MCF 10A (cell line): Measurements from ENCODE around the gene CKM. TPM values are rescaled to one million over a fixed set of nuclear protein-coding genes. Genes with fewer than 3 reads are reported as not detected.

Source experiments
- BruUV-seq: library from RNA; stranded (reverse); fragments of 400-500 nt; replicated peaks from 2 replicates; lab custom pipeline; 2021; lab: Mats Ljungman, UMichigan
- CTCF ChIA-PET: fragments of 300-600 bp; sonication (Branson Sonifier 250); formaldehyde crosslinking; extraction: SDS; loops from one replicate; lab custom pipeline; 2021; ENCODE audit warnings: antibody characterized with exemption, inconsistent platforms; lab: Yijun Ruan, JAX
- POLR2A ChIA-PET: fragments of 300-600, 350-650 bp; sonication (Branson Sonifier 250); formaldehyde crosslinking; extraction: SDS; loops from one replicate; lab custom pipeline; 2020; ENCODE audit warnings: antibody characterized with exemption, inconsistent platforms; lab: Yijun Ruan, JAX
- DNase-seq: peaks from one replicate; pipeline ENCODE4 v3.0.0-alpha.2; 2018; ENCODE audit not compliant: unreplicated experiment
- H3K27ac Mint-ChIP-seq: one replicate; pipeline ENCODE4 v1.8.0; 2022; ENCODE audit warnings: mild to moderate bottlenecking, low read depth, mixed read lengths; ENCODE audit not compliant: unreplicated experiment
- H3K27me3 Mint-ChIP-seq: one replicate; pipeline ENCODE4 v1.8.0; 2022; ENCODE audit warnings: mixed read lengths; ENCODE audit not compliant: insufficient read depth, unreplicated experiment
- H3K36me3 Mint-ChIP-seq: one replicate; pipeline ENCODE4 v1.8.0; 2022; ENCODE audit warnings: mild to moderate bottlenecking, moderate library complexity, mixed read lengths; ENCODE audit not compliant: insufficient read depth, unreplicated experiment
- H3K4me1 Mint-ChIP-seq: one replicate; pipeline ENCODE4 v1.8.0; 2022; ENCODE audit warnings: mixed read lengths; ENCODE audit not compliant: insufficient read depth, unreplicated experiment
- H3K4me3 Mint-ChIP-seq: one replicate; pipeline ENCODE4 v1.8.0; 2022; ENCODE audit warnings: mild to moderate bottlenecking, moderate library complexity, mixed read lengths; ENCODE audit not compliant: unreplicated experiment
- H3K9me3 Mint-ChIP-seq: one replicate; pipeline ENCODE4 v1.8.0; 2022; ENCODE audit warnings: mixed read lengths; ENCODE audit not compliant: unreplicated experiment
- intact Hi-C: fragments of 100-400 bp; cut with micrococcal nuclease; formaldehyde crosslinking; loops from 2 replicates; pipeline ENCODE4 v1.14.1; 2022
- total RNA-seq: library from RNA; stranded (reverse); gene quantifications from 2 replicates; pipeline ENCODE4 v1.2.3, GENCODE V29; 2022
- TF ChIP-seq, protein P1 (sequence below): fragments of 200-600 bp; IDR thresholded peaks from one replicate; pipeline ENCODE4 v1.8.0; 2022; ENCODE audit warnings: antibody characterized with exemption, mild to moderate bottlenecking; ENCODE audit not compliant: unreplicated experiment

Gene CKM
- total RNA-seq, 1 experiment from 2014 or later = not detected

DNA sequence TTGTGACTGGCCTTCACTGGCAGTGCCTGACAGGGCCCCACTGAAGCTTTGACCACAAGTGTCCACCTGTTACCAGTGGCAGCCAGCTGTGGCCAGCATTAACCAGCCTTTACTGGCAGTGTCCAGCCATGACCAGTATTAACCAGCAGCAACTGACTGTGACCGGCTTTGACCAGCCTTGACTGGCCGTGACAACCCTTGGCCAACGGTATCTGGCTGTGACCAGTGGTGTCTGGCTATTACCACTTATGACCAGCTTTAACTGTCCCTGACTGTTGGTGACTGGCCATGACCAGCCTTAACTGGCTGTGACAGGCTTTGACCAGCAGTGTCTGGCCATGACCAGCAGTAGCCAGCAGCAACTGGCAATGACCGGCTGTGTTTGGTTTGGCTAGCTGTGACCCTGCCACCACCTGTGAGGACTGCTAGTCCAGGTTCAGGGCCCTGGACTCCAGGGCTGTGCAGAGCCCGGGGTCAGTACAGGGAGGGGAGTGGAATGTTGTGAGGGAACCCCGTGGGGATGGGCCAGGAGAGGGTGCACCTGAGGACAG is 32.2 kb downstream of the CKM start:
- intact Hi-C loops = no loop called here
- Mint-ChIP-seq H3K36me3 (peaks cover 13% of the 10 kb centered on the region), H3K4me1 (no peaks in the 10 kb centered on the region), H3K9me3 (no peaks in the 10 kb centered on the region), H3K27me3 (no peaks in the 10 kb centered on the region), H3K27ac (no peak overlapping the region), H3K4me3 (no peak overlapping the region)
- BruUV-seq = no TSS peak
- TF ChIP-seq, protein P1, sequence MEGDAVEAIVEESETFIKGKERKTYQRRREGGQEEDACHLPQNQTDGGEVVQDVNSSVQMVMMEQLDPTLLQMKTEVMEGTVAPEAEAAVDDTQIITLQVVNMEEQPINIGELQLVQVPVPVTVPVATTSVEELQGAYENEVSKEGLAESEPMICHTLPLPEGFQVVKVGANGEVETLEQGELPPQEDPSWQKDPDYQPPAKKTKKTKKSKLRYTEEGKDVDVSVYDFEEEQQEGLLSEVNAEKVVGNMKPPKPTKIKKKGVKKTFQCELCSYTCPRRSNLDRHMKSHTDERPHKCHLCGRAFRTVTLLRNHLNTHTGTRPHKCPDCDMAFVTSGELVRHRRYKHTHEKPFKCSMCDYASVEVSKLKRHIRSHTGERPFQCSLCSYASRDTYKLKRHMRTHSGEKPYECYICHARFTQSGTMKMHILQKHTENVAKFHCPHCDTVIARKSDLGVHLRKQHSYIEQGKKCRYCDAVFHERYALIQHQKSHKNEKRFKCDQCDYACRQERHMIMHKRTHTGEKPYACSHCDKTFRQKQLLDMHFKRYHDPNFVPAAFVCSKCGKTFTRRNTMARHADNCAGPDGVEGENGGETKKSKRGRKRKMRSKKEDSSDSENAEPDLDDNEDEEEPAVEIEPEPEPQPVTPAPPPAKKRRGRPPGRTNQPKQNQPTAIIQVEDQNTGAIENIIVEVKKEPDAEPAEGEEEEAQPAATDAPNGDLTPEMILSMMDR = no peak
- CTCF ChIA-PET = no interaction called here
- DNase-seq = no peak
- POLR2A ChIA-PET = interaction anchor here (0.6 kb wide), 1 partner anchor 42 kb away, joined by 3 read pairs; no protein-coding TSS in a partner anchor

DNA sequence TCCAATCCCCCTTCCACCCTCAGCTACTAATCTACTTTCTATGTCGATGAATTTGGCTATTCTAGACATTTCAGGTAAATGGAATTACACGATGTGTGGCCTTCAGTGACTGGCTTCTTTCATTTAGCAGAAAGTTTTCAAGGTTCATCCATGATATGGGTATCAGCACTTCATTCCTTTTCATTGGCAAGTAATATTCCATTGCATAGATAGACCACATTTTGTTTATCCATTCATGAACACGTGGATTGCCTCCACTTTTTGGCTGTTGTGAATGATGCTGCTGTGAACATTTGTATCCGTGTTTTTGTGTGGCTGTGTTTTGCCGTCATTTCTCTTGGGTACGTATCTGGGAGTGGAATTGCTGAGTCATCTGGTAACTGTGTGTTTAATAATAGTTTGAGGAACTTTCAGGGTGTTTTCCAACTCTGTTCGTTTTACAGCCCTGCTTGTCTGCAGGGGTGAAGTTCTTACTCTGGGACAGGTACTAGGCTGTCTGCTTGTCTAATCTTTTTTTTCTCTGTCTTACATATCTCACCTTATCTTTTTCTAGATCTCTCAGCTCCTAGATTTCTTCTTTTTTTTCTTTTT is 39.1 kb downstream of the CKM start:
- TF ChIP-seq, protein P1 = no peak
- no TSS peak for BruUV-seq
- intact Hi-C loops = no loop called here

DNA sequence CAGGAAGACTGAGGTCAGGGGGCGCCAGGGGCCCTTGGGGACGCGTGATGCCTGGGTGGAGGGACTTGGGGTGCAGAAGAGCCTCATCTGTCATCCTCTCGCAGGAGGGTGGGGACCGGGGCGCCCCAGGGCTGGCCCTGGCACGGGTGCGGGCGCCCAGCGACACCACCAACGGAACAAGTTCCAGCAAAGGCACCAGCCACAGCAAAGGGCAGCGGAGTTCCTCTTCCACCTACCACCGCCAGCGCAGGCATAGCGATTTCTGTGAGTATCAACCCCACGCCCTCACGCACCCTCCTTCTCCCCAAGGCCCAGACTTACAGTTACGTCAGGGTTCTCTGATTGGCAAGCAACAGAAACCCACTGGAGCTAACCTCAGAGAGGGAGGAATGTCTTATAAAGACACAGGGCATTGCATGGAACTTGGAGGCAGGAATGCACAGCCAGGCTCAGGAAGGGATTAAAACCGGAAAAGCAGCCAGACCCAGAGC is 42.2 kb downstream of the CKM start:
- no peaks in the 10 kb centered on the region for H3K9me3 Mint-ChIP-seq
- H3K4me3 Mint-ChIP-seq = no peak overlapping the region
- intact Hi-C loops = no loop called here
- TF ChIP-seq, protein P1 = no peak
- peaks cover 7% of the 10 kb centered on the region for H3K4me1 Mint-ChIP-seq
- H3K27ac Mint-ChIP-seq = no peak overlapping the region
- H3K27me3 Mint-ChIP-seq = no peaks in the 10 kb centered on the region
- CTCF ChIA-PET = no interaction called here
- POLR2A ChIA-PET = no interaction called here
- DNase-seq = no peak
- peaks cover 56% of the 10 kb centered on the region for H3K36me3 Mint-ChIP-seq
- BruUV-seq = no TSS peak

More for the DNA sequence above, 39.1 kb downstream of the CKM start:
- Mint-ChIP-seq H3K27ac (peak overlapping the region; percentile 91), H3K4me1 (peaks cover 7% of the 10 kb centered on the region), H3K36me3 (peaks cover 35% of the 10 kb centered on the region), H3K9me3 (no peaks in the 10 kb centered on the region), H3K4me3 (no peak overlapping the region), H3K27me3 (no peaks in the 10 kb centered on the region)
- CTCF ChIA-PET = no interaction called here
- DNase-seq = peak; percentile 13
- POLR2A ChIA-PET = interaction anchor here (0.7 to 1.3 kb wide), 2 partner anchors 15 to 94 kb away, joined by 3 read pairs; no protein-coding TSS in a partner anchor

DNA sequence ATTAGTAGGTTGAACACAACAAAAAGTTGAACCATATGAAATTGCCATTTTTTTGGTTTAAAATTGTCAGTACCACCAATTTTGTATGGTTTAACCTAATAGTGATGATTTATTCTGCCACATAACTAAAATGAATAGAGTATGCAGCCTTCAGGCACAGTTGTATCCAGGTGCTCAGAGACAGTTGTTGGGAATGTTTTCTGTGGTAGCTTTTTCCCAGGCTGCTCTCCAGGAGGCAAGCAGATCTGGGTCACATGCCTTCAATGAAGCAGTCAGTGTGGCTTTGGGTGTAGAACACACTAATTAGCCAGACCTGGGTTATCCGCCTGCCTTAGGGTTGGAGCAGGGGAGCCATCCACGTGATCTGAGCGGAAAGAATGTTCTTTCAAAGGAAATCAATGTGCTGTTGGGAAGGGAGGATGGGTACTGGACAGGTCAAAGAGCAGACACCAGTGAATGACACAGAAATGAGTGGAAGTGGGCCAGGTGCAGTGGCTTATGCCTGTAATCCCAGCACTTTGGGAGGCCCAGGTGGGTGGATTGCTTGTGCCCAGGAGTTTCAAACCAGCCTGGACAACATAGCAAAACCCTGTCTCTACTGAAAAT is 43.0 kb downstream of the CKM start:
- H3K36me3 Mint-ChIP-seq = peaks cover 56% of the 10 kb centered on the region
- DNase-seq = no peak
- H3K9me3 Mint-ChIP-seq = no peaks in the 10 kb centered on the region
- no peaks in the 10 kb centered on the region for H3K27me3 Mint-ChIP-seq
- CTCF ChIA-PET = no interaction called here
- POLR2A ChIA-PET = interaction anchor here (0.9 kb wide), 1 partner anchor 12 kb away, joined by 3 read pairs; no protein-coding TSS in a partner anchor
- no peak overlapping the region for H3K4me3 Mint-ChIP-seq
- intact Hi-C loops = no loop called here
- no TSS peak for BruUV-seq
- no peak overlapping the region for H3K27ac Mint-ChIP-seq
- TF ChIP-seq, protein P1 = no peak
- H3K4me1 Mint-ChIP-seq = peaks cover 7% of the 10 kb centered on the region
